Endothelial cell of hepatic sinusoid (primary cell): ENCODE measurements around the gene BEST1.

Source experiments
- in situ Hi-C: cut with HindIII; loops from 2 replicates; pipeline ENCODE4 v1.10.0; 2017; ENCODE audit warnings: low sequenced_read_pairs

The BEST1 gene

GRCh38 chr11:61950035-61950547, at the start of gene BEST1:
Gene BEST1 (plus strand): TSS chr11:61950351. CDS start chr11:61951807, 1,456 bp downstream.
- in situ Hi-C loops: no loop called here

- in situ Hi-C loops: loop anchor here (5.0 kb wide), 3 partner anchors 54 to 201 kb away; no protein-coding TSS in a partner anchor
Measured at GRCh38 chr11:61901397-61901796, 48.8 kb upstream of the BEST1 start.

- in situ Hi-C loops: loop anchor here (5.0 kb wide), 3 partner anchors 55 to 200 kb away; no protein-coding TSS in a partner anchor
Measured at GRCh38 chr11:61902313-61902712, 47.8 kb upstream of the BEST1 start.

GRCh38 chr11:61903845-61904244, 46.3 kb upstream of the BEST1 start:
- in situ Hi-C loops: loop anchor here (5.0 kb wide), 3 partner anchors 57 to 198 kb away; no protein-coding TSS in a partner anchor

GRCh38 chr11:61904539-61905048, 45.6 kb upstream of the BEST1 start:
- in situ Hi-C loops: loop anchor here (5.0 kb wide), 3 partner anchors 57 to 198 kb away; no protein-coding TSS in a partner anchor

GRCh38 chr11:61905067-61905696, 45.0 kb upstream of the BEST1 start:
- in situ Hi-C loops: no loop called here

GRCh38 chr11:61905801-61906521, 44.2 kb upstream of the BEST1 start:
- in situ Hi-C loops: no loop called here

- in situ Hi-C loops: no loop called here
Measured at GRCh38 chr11:61906522-61906909, 43.6 kb upstream of the BEST1 start.

- in situ Hi-C loops: no loop called here
Measured at GRCh38 chr11:61907282-61907681, 42.9 kb upstream of the BEST1 start.

- in situ Hi-C loops: no loop called here
Measured at GRCh38 chr11:61907871-61908729, 42.1 kb upstream of the BEST1 start.

GRCh38 chr11:61908730-61909316, 41.3 kb upstream of the BEST1 start:
- in situ Hi-C loops: no loop called here

- in situ Hi-C loops: no loop called here
Measured at GRCh38 chr11:61910187-61911127, 39.7 kb upstream of the BEST1 start.

- in situ Hi-C loops: no loop called here
Measured at GRCh38 chr11:61911128-61911700, 38.9 kb upstream of the BEST1 start.

GRCh38 chr11:61911701-61912529, 38.2 kb upstream of the BEST1 start:
- in situ Hi-C loops: no loop called here

GRCh38 chr11:61912530-61912898, 37.6 kb upstream of the BEST1 start:
- in situ Hi-C loops: no loop called here

- in situ Hi-C loops: no loop called here
Measured at GRCh38 chr11:61912991-61913698, 37.0 kb upstream of the BEST1 start.

GRCh38 chr11:61913699-61914395, 36.3 kb upstream of the BEST1 start:
- in situ Hi-C loops: no loop called here
